Measurements from ENCODE around the gene MMP24. TPM values are rescaled to one million over a fixed set of nuclear protein-coding genes. Genes with fewer than 3 reads are reported as not detected.

Gene MMP24
- total RNA-seq, 1 experiment from 2014 or later: 8.2 TPM

- peak; percentile 54 for DNase-seq
- BruUV-seq (replicated peaks): no TSS peak
- Mint-ChIP-seq H3K4me3 (ENCODE audit: low read depth, unreplicated experiment) (no peak overlapping the region), H3K36me3 (ENCODE audit: insufficient read depth, unreplicated experiment) (peaks cover 20% of the 10 kb centered on the region), H3K27ac (ENCODE audit: unreplicated experiment) (peak overlapping the region; percentile 97), H3K27me3 (ENCODE audit: unreplicated experiment) (no peaks in the 10 kb centered on the region), H3K9me3 (ENCODE audit: low read depth, unreplicated experiment) (no peaks in the 10 kb centered on the region), H3K4me1 (ENCODE audit: low read depth, unreplicated experiment) (peaks cover 52% of the 10 kb centered on the region)
- CTCF ChIA-PET: interaction anchor here (0.6 to 1.6 kb wide), 7 partner anchors 9 to 287 kb away, joined by 3 to 11 read pairs (median 7); no protein-coding TSS in a partner anchor
- intact Hi-C loops (cut with micrococcal nuclease; ENCODE audit: unreplicated experiment): no loop called here
- no peak for TF ChIP-seq CTCF (IDR thresholded peaks at IDR 0.05; ENCODE audit: unreplicated experiment)
These were observed 94.1 kb downstream of the MMP24 start for GRCh38 chr20:35320396-35321126.

GRCh38 chr20:35325401-35325800, 98.9 kb downstream of the MMP24 start:
- H3K4me1 Mint-ChIP-seq (ENCODE audit: low read depth, unreplicated experiment): peaks cover 62% of the 10 kb centered on the region
- no peaks in the 10 kb centered on the region for H3K27me3 Mint-ChIP-seq (ENCODE audit: unreplicated experiment)
- peak overlapping the region; percentile 0 for H3K27ac Mint-ChIP-seq (ENCODE audit: unreplicated experiment)
- H3K36me3 Mint-ChIP-seq (ENCODE audit: insufficient read depth, unreplicated experiment): peaks cover 1% of the 10 kb centered on the region
- intact Hi-C loops (cut with micrococcal nuclease; ENCODE audit: unreplicated experiment): no loop called here
- no peak for TF ChIP-seq CTCF (IDR thresholded peaks at IDR 0.05; ENCODE audit: unreplicated experiment)
- H3K4me3 Mint-ChIP-seq (ENCODE audit: low read depth, unreplicated experiment): no peak overlapping the region
- H3K9me3 Mint-ChIP-seq (ENCODE audit: low read depth, unreplicated experiment): no peaks in the 10 kb centered on the region
- CTCF ChIA-PET: no interaction called here
- DNase-seq: no peak
- no TSS peak for BruUV-seq (replicated peaks)

GRCh38 chr20:35326021-35326739, 99.7 kb downstream of the MMP24 start:
- no peaks in the 10 kb centered on the region for H3K27me3 Mint-ChIP-seq (ENCODE audit: unreplicated experiment)
- CTCF ChIA-PET: interaction anchor here (0.5 to 1.5 kb wide), 3 partner anchors 8 to 122 kb away, joined by 3 to 7 read pairs (median 6); no protein-coding TSS in a partner anchor
- no TSS peak for BruUV-seq (replicated peaks)
- intact Hi-C loops (cut with micrococcal nuclease; ENCODE audit: unreplicated experiment): no loop called here
- H3K36me3 Mint-ChIP-seq (ENCODE audit: insufficient read depth, unreplicated experiment): no peaks in the 10 kb centered on the region
- no peak for DNase-seq
- peaks cover 55% of the 10 kb centered on the region for H3K4me1 Mint-ChIP-seq (ENCODE audit: low read depth, unreplicated experiment)
- H3K27ac Mint-ChIP-seq (ENCODE audit: unreplicated experiment): peak overlapping the region; percentile 0
- TF ChIP-seq CTCF (IDR thresholded peaks at IDR 0.05; ENCODE audit: unreplicated experiment): no peak
- no peaks in the 10 kb centered on the region for H3K9me3 Mint-ChIP-seq (ENCODE audit: low read depth, unreplicated experiment)
- H3K4me3 Mint-ChIP-seq (ENCODE audit: low read depth, unreplicated experiment): no peak overlapping the region

Other genes with a start within 250 kb of the MMP24 start
- 79.0 and 85.3 TPM in 2 replicates for gene TRPC4AP, start 133.9 kb upstream of the MMP24 start, total RNA-seq (2022)
- gene EDEM2, start 79.4 kb upstream of the MMP24 start, total RNA-seq (2022): 44.4 and 49.4 TPM in 2 replicates
- 9.7 and 10.3 TPM in 2 replicates for gene PROCR, start 54.6 kb upstream of the MMP24 start, total RNA-seq (2022)
- gene MMP24OS, start 51.4 kb downstream of the MMP24 start, total RNA-seq (2022): 86.8 and 95.4 TPM in 2 replicates
- 271 and 317 TPM in 2 replicates for gene EIF6, start 58.1 kb downstream of the MMP24 start, total RNA-seq (2022)
- gene FAM83C, start 65.7 kb downstream of the MMP24 start, total RNA-seq (2022): 0.12 TPM in 1 of 2 replicates, not detected in the other
- gene UQCC1, start 185.3 kb downstream of the MMP24 start, total RNA-seq (2022): 70.4 and 75.9 TPM in 2 replicates
- not detected in 2 replicates for gene GDF5, start 211.5 kb downstream of the MMP24 start, total RNA-seq (2022)
- gene CEP250, start 228.9 kb downstream of the MMP24 start, total RNA-seq (2022): 49.0 and 61.0 TPM in 2 replicates

Measured in Calu3 (cell line).